Germinal center (tissue), 1 donor: ENCODE measurements around the gene CHL1.

ENCODE experiments used
- DNase-seq: peaks from one replicate; pipeline ENCODE4 v3.0.0; 2012; ENCODE audit warnings: mixed read lengths, low spot score

Gene CHL1

DNA sequence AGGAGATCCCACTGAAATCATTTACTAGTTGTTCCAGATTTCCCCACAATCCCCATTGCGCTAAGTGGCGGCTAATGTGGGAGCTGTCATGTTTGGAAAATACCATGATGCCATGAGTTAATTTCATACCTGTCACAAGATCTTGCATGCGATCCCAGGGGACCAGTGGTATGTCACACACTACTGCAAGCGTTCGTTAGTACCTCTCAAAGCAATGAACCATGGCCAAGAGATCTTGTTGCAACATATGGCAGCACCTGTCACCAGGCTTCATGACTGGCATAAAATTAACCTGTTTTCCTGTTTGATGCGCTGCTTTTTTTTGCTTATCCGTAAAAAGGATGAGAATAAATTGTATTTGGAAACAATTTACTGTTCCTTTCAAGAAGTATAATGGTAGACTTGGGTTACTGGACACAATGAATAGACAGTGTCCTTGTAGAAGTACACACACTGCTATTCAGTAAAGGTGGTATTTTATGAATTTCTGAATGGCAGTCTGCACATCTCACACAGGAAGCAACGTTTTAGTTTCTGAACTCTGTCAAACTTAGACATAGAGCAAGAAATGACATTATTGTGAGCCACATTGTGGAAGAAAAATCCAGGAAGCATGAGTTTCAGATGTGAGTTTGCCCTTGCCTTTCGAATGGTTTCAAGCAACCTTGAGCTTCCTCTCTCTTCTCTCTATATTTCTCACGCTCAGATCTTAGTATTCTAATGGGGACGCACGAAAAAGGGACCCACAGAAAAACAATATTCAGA, 81.9 kb downstream of the CHL1 start:
- DNase-seq, result peak; percentile 59

DNA sequence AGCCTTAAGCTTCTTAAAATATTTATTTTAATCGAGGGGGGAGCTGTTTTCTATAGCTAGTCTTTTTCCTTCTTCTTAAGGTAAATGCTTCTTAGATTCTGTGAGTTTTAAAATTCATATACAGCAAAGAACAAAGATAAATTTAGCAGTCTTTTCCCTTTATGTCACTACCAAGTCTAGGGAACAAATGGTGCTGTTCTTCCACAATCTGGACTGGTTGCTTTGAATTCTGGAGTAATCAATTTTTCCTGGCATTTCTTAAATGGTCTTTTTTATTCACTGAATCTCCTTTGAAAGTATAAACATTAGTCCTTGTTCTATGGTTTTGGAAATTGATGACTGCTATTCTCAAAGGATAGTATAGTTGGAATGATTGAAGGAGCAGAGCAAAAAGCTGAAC, 82.8 kb downstream of the CHL1 start:
- DNase-seq, result no peak

DNA sequence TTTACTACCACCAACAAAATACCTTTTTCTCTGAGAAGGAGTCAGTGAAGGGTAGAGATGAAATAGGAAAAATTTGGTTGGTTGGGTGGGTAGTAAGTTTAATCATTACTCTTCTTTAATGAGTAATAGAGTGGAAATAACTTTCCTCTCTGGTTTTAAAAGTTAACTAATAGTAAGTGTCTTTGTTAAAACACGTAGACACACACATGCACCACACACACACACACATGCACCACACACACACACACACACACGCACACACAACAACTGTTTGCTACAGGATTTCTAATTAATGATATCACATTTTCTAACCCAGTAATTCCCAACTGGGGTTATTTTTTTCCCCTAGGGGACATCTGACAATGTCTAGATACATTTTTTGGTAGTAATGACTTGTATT, 84.1 kb downstream of the CHL1 start:
- DNase-seq, result no peak

DNA sequence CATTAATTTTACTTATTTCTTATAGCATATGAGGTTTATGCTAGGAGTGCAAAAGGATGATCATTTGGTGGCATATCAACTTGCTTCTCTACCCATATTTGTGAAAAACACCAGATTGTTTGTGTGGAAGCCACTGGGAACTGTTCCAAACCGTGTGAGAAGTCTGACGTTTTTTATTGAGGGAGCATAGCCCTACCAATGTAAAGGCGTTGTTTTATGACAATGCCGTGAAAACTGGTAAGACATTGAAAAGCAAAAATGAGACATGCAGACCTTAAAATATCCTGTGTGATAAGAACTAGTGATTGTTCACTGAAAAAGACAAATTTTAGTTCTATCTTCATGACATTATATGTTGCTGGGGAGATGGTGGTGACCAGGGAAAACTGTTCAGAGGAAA, 87.8 kb downstream of the CHL1 start:
- no peak for DNase-seq

DNA sequence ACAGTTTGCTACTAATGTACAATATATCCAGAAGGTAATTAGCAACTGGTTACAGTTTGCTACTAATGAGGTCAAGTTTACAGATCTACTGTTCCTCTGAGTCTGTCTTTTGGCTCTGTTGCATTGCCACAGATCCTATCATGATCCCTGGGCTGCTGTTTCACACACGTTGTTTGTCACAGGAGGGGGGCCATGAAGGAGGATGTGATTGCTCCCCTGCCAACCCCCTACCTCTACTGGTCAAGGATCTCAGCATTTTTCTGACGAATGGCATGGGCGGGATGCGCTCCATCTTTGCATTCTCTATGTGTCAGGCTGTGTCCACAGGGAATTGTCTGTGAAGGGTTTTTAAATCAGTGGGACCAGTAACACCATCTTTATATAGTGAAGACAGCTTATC, 91.9 kb downstream of the CHL1 start:
- DNase-seq, result no peak

DNA sequence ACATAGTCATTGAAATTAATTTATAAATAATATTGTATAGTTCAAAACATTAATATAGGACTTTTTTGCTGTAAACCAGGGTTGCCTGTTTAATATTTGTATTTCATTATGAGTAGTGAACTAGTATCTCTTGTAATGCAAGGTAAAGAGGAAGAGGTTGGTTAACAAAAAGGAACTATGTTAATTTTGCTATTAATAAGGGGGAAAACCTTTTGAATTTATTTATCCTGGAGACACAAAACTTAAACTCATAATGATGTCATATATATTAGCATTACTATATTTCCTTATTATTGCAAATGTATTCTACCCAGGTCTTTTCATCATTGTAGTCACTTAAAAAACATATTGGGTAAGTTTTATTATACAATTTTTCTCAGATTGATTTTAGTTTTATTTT, 94.5 kb downstream of the CHL1 start:
- no peak for DNase-seq

DNA sequence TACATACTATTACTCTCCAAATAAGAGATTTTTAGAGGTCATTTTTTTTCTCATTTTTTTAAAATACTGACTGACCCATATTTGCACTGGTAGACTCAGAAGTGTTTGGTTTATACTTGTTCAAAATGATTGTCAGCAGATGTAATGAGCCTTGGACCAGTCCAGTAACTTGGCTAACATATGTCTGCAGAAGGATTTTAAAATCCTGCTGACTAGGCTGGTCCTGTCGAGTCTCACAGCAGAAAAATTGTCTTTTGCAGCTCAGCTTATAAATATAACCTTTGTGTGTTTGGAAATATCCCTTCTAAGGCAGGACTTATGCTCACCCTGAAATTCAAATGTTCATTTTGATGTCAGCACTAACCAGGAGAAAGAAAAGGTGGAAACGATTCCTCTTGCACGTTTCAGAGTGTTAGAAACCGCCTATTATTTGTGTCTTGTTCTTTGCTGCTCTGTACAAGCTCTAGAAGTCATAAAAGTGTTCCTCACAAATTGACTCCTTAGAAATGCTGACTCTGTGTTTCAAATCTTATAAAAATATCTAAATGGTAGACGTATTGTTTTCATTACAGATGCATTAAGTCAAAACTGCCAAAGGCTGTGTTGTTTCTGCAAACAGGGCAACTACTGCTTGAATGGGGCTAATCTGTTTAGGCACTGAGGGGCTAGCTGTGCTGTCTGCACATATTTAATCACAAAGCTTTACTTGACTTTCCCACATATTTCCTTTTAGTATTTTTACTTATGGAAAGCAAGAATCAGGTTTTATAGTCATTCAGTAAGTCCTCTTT, 95.3 kb downstream of the CHL1 start:
- no peak for DNase-seq

DNA sequence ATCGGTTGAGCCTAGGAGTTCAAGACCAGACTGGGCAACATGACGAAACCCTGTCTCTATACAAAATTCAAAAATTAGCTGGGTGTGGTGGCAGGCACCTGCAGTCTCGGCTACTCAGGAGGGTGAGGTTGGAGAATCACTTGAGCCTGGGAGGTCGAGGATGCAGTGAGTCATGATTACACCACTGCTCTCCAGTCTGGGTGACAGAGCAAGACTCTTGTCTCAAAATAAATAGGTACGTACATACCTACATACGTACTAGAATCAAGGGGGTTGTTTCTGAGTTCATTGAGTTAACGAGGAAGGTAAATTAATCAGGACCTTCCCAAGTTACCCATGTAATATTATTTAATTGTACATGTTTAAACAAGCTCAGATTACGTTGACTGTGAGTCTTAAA, 97.5 kb downstream of the CHL1 start:
- no peak for DNase-seq

DNA sequence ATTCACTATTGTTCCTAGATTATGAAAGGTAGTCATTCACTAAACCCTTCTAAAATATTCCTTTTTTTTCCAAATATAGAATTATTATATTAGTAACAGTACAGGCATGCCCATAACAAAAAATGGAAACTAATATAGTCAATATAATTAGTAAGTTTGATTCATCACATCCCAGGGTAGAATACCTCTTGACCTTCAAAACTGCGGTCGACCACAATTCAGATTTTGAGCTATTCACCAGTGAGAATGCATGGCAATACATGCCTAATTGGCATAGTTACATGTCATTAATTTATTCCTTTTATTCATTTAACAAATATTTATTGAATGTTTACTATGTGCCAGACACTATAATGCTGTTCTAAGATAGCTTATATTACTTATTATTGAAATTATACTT, 98.0 kb downstream of the CHL1 start:
- DNase-seq, result no peak

DNA sequence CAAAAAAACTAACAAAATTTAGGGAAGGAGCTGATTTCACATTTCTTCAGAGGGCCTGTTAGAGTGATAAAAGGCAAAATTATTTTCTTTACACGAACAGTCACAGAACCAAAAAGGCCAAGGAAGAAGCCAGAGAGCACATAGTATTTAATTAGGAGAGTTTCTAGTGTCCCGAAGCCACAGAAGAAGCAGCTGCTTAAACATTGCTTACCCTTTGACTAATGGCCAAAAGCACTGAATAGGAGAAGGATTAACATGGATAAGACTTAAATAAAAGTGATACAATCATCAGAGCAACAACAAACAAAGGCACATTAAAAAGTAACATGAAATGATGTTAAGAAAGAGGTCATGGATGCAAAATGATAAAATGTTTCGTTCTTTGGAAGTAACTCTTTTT, 98.6 kb downstream of the CHL1 start:
- no peak for DNase-seq

DNA sequence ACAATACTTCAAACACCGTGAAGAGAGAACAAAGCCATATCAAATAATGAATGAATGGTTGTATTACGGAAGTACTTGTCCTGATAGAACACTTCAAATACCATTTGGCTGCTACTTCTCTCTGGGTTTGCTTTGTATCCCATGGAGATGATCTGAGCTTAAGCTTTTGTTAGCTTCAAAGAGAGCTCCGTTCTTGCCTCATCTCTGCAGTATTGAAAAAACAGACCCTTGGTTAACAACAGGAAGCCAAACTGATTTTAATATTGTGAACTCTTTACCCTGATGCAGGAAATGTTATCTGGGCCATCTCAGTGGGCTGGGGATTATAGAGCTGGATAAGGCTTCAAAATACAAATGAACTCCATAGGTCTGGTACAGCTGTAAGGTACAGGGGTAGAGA, 101.0 kb downstream of the CHL1 start:
- no peak for DNase-seq

DNA sequence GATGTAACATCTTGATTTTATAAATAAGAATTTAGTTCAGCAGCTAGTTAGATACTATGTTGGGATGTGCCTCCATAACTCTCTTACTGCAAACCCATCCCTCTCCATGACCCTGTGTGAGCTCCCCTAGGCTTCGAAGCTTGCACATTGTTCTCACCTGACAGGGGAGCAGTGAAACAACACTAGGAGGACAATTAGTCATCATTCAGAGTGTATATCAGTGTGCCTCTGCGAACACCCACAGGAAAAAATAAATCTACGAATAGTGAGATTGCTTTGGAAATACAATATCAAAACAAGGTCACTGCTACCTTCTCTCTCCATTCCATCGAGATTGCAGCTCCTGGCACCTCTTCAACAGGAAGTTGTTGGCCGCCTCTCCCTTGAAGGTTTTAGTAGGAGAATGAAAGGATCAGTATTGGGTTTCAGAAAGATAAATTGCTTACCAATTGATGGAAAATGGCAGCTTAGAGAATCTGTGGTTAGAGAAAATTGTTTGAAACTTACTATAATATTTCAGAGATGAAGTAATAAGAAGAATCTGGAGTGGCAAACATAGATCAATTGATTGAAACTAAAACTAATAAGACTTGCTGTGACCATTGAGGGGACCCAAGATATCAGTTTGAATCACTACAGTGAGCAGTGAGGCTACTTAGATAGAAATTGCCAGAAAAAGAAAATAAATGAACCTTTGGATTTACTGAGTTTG, 103.2 kb downstream of the CHL1 start:
- no peak for DNase-seq

DNA sequence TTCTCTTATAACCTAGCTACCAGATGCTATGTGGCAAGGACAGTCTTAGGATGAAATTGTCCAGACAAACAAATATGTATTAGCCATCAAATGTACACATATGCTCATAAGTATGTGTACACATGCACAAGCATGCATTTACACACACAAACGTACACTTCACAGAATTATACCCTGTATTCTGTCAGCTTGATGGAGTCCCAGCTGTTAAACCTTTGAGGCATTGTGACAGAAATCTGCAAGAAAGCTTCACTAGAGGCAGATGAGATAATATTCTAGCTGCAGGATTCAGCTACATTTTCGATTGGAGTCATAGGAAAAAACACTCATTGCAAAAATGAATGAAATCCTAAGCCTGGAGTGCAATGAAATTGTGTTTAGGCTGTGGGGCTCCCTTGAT, 110.6 kb downstream of the CHL1 start:
- DNase-seq, result no peak

DNA sequence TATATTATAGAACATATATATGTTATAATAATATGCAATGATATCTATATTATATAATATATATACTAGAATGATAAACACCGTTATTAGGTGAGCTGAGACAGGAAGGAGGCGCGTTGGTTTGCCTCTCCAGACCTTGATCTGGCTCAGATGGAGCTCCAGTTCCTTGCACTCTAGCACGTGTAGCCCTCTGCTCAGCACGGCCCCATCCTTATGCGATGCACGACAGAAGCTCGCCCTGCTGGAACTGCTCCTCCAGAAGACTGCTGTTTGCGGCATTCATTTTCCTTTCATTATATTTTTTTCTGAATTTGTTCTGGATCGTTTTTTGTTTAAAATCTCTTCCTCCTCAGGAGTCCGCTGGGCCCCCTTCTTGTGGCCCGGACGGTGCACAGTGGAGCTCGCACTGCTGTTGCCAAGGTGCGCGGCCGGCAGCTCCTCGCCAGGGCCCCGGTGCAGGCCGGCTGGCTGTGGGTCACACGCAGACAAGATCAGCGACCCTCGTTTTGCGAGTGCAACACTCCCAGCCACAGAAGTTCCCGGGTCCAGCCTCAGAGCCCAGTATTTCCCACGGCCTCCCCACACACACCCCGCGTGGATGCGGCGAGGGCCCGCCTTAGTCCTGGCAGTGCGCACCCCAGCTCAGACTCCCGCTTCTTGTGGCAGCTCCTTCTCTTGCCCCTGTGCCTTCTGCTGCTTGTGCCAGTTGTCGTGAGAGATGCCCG, 112.2 kb downstream of the CHL1 start:
- no peak for DNase-seq

DNA sequence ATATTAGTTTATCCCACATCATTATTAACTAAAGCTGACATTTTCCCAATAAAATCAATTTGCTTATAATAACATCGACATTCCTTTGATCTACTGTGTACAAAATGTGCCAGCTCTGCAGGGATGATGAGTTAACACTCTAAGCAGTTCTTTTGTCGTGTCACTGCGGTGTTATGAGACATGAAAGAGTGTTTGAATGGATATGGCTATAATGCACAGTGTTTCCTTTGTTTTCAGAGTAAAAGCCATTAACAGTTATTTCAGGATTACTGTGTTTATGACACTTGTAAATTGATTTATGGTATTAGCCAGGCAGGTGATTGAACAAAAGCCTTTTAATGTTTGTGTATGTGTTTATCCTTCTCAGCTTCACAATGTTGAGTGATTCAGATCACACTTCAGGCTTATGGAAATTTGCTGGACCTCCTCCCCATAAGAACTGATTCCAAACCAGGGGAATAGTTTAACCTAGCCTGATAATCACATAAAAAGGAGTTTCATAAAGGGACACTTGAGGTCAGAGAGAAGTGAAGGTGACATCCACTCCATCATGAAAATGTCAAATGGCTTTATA, 115.7 kb downstream of the CHL1 start:
- DNase-seq, result no peak

DNA sequence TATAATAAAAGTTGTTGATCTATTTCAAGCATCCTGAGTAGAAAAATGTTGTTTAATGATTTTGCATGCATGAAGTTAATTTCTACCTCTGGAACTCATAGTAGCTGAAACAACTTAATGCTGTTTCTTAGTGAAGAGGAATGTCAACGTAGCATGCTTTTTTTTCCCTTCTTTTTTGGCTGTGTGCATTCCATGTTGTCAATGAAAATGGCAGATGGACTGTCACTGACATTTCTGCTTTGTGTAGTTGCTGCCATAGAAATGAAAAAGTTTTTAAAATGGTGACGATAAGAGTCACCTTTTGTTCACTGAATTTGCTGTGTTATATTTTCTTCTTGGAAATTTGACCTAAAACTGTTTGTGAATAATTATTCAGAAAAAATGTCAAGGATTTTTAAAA, 116.3 kb downstream of the CHL1 start:
- no peak for DNase-seq

DNA sequence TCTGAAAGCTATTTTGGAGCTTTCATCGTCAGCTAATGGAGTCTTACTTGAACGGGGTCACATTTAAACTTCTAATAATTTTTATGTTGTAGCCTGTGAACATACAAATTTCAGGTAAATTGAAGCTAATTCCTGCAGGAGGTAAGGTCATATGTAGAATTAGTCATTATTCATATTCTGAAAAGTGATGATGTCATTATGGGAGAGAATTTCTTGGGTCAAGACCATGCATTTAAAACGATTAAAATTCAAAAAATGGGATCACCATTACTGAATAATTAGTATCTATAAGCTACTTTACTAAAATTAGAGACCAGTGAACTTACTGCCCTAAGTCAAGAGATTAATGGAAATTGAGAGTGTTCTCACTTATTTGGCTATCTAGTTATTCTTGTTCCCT, 120.4 kb downstream of the CHL1 start:
- no peak for DNase-seq

DNA sequence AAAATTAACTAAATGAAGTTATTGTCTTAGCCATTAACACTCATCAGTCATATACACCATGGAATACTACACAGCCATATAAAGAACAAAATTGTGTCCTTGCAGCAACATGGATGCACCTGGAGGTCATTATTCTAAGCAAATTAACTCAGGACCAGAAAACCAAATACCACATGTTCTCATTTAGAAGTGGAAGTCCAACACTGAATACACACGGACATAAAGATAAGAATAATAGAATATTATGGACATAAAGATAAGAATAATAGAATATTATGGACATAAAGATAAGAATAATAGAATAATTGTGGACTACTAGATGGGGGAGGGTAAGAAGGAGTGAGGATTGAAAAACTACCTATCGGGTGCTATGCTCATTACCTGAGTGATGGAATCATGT, 122.3 kb downstream of the CHL1 start:
- DNase-seq, result no peak

DNA sequence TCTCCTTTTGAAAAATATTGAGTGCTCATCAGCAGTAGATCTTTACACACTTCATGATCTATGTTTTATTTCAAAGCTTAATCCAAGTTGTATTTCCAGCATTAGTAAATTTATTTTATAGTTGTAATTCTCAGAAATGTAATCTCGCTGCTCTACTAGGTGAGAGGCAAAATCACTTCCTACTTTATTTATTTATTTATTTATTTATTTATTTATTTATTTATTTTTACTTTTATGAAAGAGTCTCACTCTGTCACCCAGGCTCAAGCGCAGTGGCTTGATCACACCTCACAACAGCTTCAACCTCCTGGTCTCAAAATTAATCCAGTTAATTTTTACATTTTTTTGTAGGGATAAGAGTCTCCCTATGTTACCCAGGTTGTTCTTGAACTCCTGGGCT, 127.9 kb downstream of the CHL1 start:
- DNase-seq, result no peak

DNA sequence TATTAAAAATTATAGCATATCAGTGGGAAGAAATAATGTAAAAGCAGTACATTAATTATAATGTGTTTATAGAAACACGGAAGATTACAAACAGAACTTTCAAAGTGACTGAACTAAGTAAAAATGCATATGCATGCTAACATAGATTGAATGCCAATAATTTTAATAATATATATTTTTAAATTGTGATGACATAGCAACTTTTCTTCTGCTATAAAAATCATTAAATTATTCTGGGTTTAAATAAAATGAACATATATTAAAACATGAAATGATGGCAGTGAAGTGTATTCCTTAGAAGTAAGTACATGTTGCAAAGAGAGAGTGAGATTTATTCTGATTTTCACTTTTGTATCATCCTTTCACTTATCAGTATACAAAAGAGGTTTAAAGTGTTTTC, 128.9 kb downstream of the CHL1 start:
- no peak for DNase-seq

DNA sequence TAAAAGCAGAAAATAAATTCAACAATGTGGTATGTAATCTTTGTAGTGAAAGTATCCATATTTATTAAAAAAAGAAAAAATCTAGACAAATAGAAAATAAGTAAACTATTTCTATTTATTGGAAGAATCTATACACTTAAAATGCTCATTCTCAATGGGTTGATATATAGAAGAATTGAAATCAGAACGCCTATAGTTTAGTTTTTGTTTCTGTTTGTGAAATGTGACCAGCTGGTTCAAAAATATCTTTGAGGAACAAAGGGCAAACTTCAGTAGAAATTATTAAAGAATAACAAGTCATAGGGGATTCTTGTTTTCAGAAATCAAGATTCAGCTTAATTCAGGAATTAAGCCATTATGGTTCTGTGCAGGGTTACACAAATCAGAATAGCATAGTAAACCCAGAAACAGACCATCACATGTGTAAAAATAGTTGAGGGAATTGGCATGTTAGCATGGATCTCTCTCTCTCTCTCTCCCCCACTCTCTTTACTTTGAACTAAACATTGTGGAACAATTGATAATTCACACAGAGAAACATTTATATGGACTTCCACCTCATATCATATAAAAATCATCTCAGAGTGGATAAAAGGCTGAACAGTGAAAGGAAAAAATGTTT, 134.0 kb downstream of the CHL1 start:
- no peak for DNase-seq

DNA sequence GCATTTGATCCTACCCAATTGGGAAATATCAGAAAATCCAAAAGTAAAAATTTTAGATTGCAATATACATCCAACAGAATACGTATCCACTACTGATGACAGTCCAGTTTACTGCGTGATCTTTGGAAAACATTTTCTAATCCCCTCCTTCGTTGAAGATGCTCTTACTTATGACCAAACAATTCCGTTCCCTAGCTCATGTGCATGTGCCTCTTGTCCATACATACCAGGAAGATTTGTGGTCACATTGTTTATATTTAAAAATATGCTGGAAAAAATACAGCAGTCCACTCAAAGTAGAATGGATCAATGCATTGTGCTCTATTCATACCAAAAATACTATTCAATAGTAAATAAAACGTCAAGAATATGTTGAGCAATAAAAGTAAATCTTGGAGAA, 135.3 kb downstream of the CHL1 start:
- no peak for DNase-seq
